ENCODE data around the gene CBX6.
A peak's percentile ranks its signal among the peaks of the same experiment; 100 is the strongest.

The CBX6 gene

GRCh38 chr22:38834991-38835390 lies 37.0 kb downstream of the CBX6 start:
- DNase-seq, result no peak

GRCh38 chr22:38834215-38834953 lies 37.6 kb downstream of the CBX6 start:
- no peak for DNase-seq

- DNase-seq, result no peak
Measured at GRCh38 chr22:38833061-38833460, 39.0 kb downstream of the CBX6 start.

- DNase-seq, result no peak
Measured at GRCh38 chr22:38832005-38832978, 39.7 kb downstream of the CBX6 start.

GRCh38 chr22:38831166-38831945 lies 40.7 kb downstream of the CBX6 start:
- peak; percentile 63 for DNase-seq

GRCh38 chr22:38830845-38831108 lies 41.2 kb downstream of the CBX6 start:
- DNase-seq, result no peak

- DNase-seq, result no peak
Measured at GRCh38 chr22:38830026-38830844, 41.8 kb downstream of the CBX6 start.

GRCh38 chr22:38829485-38829884 lies 42.5 kb downstream of the CBX6 start:
- DNase-seq, result peak; percentile 5

- DNase-seq, result no peak
Measured at GRCh38 chr22:38828616-38829205, 43.3 kb downstream of the CBX6 start.

GRCh38 chr22:38828191-38828590 lies 43.8 kb downstream of the CBX6 start:
- DNase-seq, result no peak

- DNase-seq, result no peak
Measured at GRCh38 chr22:38827510-38827909, 44.5 kb downstream of the CBX6 start.

GRCh38 chr22:38826801-38827200 lies 45.2 kb downstream of the CBX6 start:
- no peak for DNase-seq

GRCh38 chr22:38826386-38826785 lies 45.6 kb downstream of the CBX6 start:
- DNase-seq, result no peak

GRCh38 chr22:38824585-38824984 lies 47.4 kb downstream of the CBX6 start:
- peak; percentile 75 for DNase-seq

GRCh38 chr22:38823637-38824036 lies 48.4 kb downstream of the CBX6 start:
- DNase-seq, result no peak

- DNase-seq, result no peak
Measured at GRCh38 chr22:38823076-38823475, 48.9 kb downstream of the CBX6 start.

- no peak for DNase-seq
Measured at GRCh38 chr22:38820020-38820419, 52.0 kb downstream of the CBX6 start.

- no peak for DNase-seq
Measured at GRCh38 chr22:38819387-38819940, 52.6 kb downstream of the CBX6 start.

- no peak for DNase-seq
Measured at GRCh38 chr22:38817196-38817595, 54.8 kb downstream of the CBX6 start.

- DNase-seq, result no peak
Measured at GRCh38 chr22:38815842-38816241, 56.2 kb downstream of the CBX6 start.

All from fibroblast of skin of right biceps (primary cell).